B cell (primary cell): ENCODE results near the gene OR52K1. TPM values are rescaled to one million over a fixed set of nuclear protein-coding genes. Genes with fewer than 3 reads are reported as not detected.
A peak's percentile ranks its signal among the peaks of the same experiment; 100 is the strongest.

Source experiments
- ATAC-seq: fragments of 200-7000 bp; cut with Tn5 transposase; one replicate; pipeline ENCODE4 v1.10.0; 2021; ENCODE audit warnings: low read depth, mild to moderate bottlenecking, moderate number of reproducible peaks, moderate library complexity
- CTCF ChIA-PET: fragments of 350-600 bp; sonication (Branson Sonifier 250); formaldehyde crosslinking; loops from one replicate; lab custom pipeline; 2021; ENCODE audit warnings: antibody characterized with exemption, inconsistent platforms; lab: Charles Lee
- POLR2A ChIA-PET: fragments of 350-600 bp; sonication (Branson Sonifier 250); formaldehyde crosslinking; loops from one replicate; lab custom pipeline; 2021; ENCODE audit warnings: antibody characterized with exemption; lab: Charles Lee
- DNase-seq: peaks from one replicate; pipeline ENCODE4 v3.0.0; 2013
- H2AFZ ChIP-seq: 2 replicates; pipeline ENCODE4 v1.6.1; 2012; ENCODE audit warnings: mild to moderate bottlenecking, low read depth, low read length; ENCODE audit not compliant: insufficient read depth, poor library complexity, severe bottlenecking
- H3K27ac ChIP-seq, 2 donors: 1 replicate in 1 of 2; 2 replicates in 1 of 2; pipeline ENCODE4 v1.5.1; 2012 to 2013; ENCODE audit warnings: low read length in 2 of 2, mild to moderate bottlenecking in 2 of 2, moderate library complexity in 1 of 2
- H3K27me3 ChIP-seq, 4 experiments: fragments of 200-600 bp in 1 of 4; sonication (generic) in 1 of 4; replicated peaks in 1 of 4; 1 replicate in 2 of 4; 2 replicates in 2 of 4; pipeline versions ENCODE4 v1.6.1 to v1.7.0; 2013 to 2016; ENCODE audit warnings: low read length in 3 of 4, mild to moderate bottlenecking in 2 of 4, mixed read lengths in 1 of 4, moderate library complexity in 1 of 4; ENCODE audit not compliant: insufficient read depth in 4 of 4, control insufficient read depth in 3 of 4; ENCODE audit errors: control extremely low read depth in 1 of 4
- H3K36me3 ChIP-seq, 2 experiments: replicated peaks in 1 of 2; 1 replicate in 1 of 2; 2 replicates in 1 of 2; pipeline versions ENCODE4 v1.6.1 to v1.7.1; 2013; ENCODE audit warnings: low read length in 1 of 2; ENCODE audit not compliant: insufficient read depth in 2 of 2, control insufficient read depth in 1 of 2; ENCODE audit errors: control extremely low read depth in 1 of 2, extremely low read depth in 1 of 2
- H3K4me1 ChIP-seq, 2 donors: fragments of 200-600 bp in 1 of 2; sonication (generic) in 1 of 2; 1 replicate in 1 of 2; 2 replicates in 1 of 2; pipeline versions ENCODE4 v1.5.1 to v1.6.1; 2013 to 2017; ENCODE audit warnings: low read length in 2 of 2; ENCODE audit not compliant: control insufficient read depth in 2 of 2, insufficient read depth in 2 of 2
- H3K4me2 ChIP-seq: replicated peaks from 2 replicates; pipeline ENCODE3; 2012; ENCODE audit warnings: mild to moderate bottlenecking, low read depth, low read length; ENCODE audit not compliant: poor library complexity, severe bottlenecking
- H3K4me3 ChIP-seq, 5 experiments: fragments of 200-600 bp in 1 of 5; sonication (generic) in 1 of 5; 1 replicate in 3 of 5; 2 replicates in 2 of 5; pipeline versions ENCODE4 v1.5.1 to v1.7.0; 2011 to 2016; ENCODE audit warnings: low read length in 4 of 5, mild to moderate bottlenecking in 4 of 5, low read depth in 2 of 5, control low read depth in 1 of 5, moderate library complexity in 1 of 5; ENCODE audit not compliant: insufficient read depth in 1 of 5; ENCODE audit errors: control extremely low read depth in 1 of 5, extremely low read depth in 1 of 5
- H3K79me2 ChIP-seq: fragments of 200-600 bp; sonication (generic); one replicate; pipeline ENCODE4 v1.6.0; 2016; ENCODE audit warnings: low read length; ENCODE audit not compliant: control insufficient read depth, insufficient read depth
- H3K9ac ChIP-seq: fragments of 200-600 bp; sonication (generic); 2 replicates; pipeline ENCODE4 v1.6.1; 2017; ENCODE audit warnings: mild to moderate bottlenecking, low read length, moderate library complexity
- H3K9me3 ChIP-seq, 3 donors: one replicate each; pipeline versions ENCODE4 v1.6.1 to v1.7.1; 2013; ENCODE audit warnings: low read length in 2 of 3; ENCODE audit not compliant: control insufficient read depth in 2 of 3, insufficient read depth in 1 of 3; ENCODE audit errors: control extremely low read depth in 1 of 3
- H4K20me1 ChIP-seq: 2 replicates; pipeline ENCODE4 v1.6.0; 2012; ENCODE audit warnings: mild to moderate bottlenecking, low read length; ENCODE audit not compliant: insufficient read depth, control insufficient read depth, poor library complexity, severe bottlenecking
- H3K27ac Mint-ChIP-seq: one replicate; pipeline ENCODE4 v1.8.0; 2021; ENCODE audit warnings: mixed read lengths
- H3K27me3 Mint-ChIP-seq: one replicate; pipeline ENCODE4 v1.8.0; 2021; ENCODE audit warnings: mixed read lengths
- H3K4me1 Mint-ChIP-seq: one replicate; pipeline ENCODE4 v1.8.0; 2021; ENCODE audit warnings: mixed read lengths
- H3K4me3 Mint-ChIP-seq: one replicate; pipeline ENCODE4 v1.8.0; 2021; ENCODE audit warnings: mixed read lengths
- H3K9me3 Mint-ChIP-seq: one replicate; pipeline ENCODE4 v1.8.0; 2022; ENCODE audit warnings: mixed read lengths; ENCODE audit not compliant: insufficient read depth
- CTCF ChIP-seq: fragments of 200-600 bp; IDR thresholded peaks from one replicate; pipeline ENCODE4 v1.8.0; 2022; ENCODE audit warnings: antibody characterized with exemption, mild to moderate bottlenecking
- EZH2 ChIP-seq: IDR thresholded peaks from 2 replicates; pipeline ENCODE4 v1.6.1; 2012; ENCODE audit warnings: borderline replicate concordance, low read depth, mild to moderate bottlenecking, moderate library complexity, low read length; ENCODE audit not compliant: insufficient read depth, poor library complexity, severe bottlenecking
- WGBS: methylation state at CpG from one replicate; pipeline ENCODE4 v1.1.5; 2013; ENCODE audit warnings: missing lambda C conversion rate; ENCODE audit not compliant: insufficient coverage; 5-methylcytosine and 5-hydroxymethylcytosine counted together
- intact Hi-C: fragments of 100-400 bp; cut with micrococcal nuclease; formaldehyde crosslinking; loops from one replicate; pipeline ENCODE4 v1.10.0; 2022
- polyA plus RNA-seq: library from polyadenylated mRNA; depleted of rRNA; stranded (reverse); fragments of >200 nt; gene quantifications from 2 replicates; pipeline ENCODE4 v1.2.3, GENCODE V29; 2012
- total RNA-seq, 2 donors: library from RNA; stranded (reverse); fragments of 120-200 nt in 1 of 2; gene quantifications; 1 replicate in 1 of 2; 2 replicates in 1 of 2; pipeline versions ENCODE4 v1.2.3 to v1.2.4, GENCODE V29; 2013 to 2022

OR52K1 gene
- total and polyA plus RNA-seq, 2 donors (not counting 1 experiment from before 2014, with no cell fraction given), result not detected

DNA sequence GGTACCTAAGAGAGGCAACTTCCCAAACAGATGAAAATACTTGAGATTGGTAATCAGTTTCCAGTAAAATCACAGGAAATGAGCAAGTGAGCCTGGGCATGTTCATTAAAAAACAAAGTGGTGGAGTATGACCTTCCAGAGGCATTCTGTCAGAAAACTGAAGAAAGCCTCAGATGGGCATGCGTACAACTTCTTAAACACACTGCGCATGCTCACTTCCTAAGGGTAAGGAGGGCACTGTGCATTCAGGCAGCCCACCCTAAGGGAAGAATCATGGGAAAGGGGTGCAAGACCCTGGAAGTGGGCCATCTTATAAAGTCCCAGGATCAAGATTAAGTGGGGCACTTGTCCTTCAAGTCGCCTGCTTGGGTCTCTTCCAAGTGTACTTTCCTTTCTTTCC lies 29.3 kb upstream of the OR52K1 start:
- ATAC-seq, result no peak
- Histone ChIP-seq H3K36me3 (no peaks in the 10 kb centered on the region), H3K27ac (no peak overlapping the region), H3K9ac (no peak overlapping the region), H3K4me3 (no peak overlapping the region), H3K4me1 (peaks cover 0 to 3% of the 10 kb centered on the region in 2 donors), H2AFZ (no peak overlapping the region), H3K4me2 (no peak overlapping the region), H3K79me2 (no peaks in the 10 kb centered on the region), H3K27me3 (no peaks in the 10 kb centered on the region), H3K9me3 (peaks cover 1 to 10% (median 5%) of the 10 kb centered on the region in 3 donors), H4K20me1 (no peaks in the 10 kb centered on the region)
- 83% methylated on average over 2 of the region's 3 CpGs for WGBS
- H3K27ac Mint-ChIP-seq, result no peak overlapping the region
- POLR2A ChIA-PET, result no interaction called here
- no peak for DNase-seq
- TF ChIP-seq CTCF (no peak), EZH2 (no peak)
- H3K27me3 Mint-ChIP-seq, result no peaks in the 10 kb centered on the region
- CTCF ChIA-PET, result no interaction called here
- H3K9me3 Mint-ChIP-seq, result peaks cover 6% of the 10 kb centered on the region
- intact Hi-C loops, result no loop called here
- peaks cover 10% of the 10 kb centered on the region for H3K4me1 Mint-ChIP-seq
- H3K4me3 Mint-ChIP-seq, result no peak overlapping the region

DNA sequence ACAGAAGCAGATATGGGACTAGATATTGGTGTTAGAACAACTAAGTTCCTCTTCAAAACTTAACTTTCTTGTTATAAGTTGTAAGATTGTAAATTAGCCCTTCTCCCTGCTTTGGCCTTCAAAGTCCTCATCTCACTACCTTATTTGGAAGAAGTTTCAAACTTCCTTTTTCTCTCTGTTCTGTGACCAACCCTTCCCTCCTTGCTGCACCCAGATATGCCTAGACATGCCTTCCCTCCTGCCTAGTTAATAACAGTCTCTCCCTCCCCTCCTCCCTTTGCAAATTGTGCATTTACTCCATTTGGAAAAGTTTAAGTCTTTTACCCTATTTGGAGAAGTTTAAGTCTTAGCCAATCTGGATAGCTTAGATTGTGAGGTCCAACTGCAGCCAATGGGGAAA lies 28.4 kb upstream of the OR52K1 start:
- Histone ChIP-seq H3K9ac (no peak overlapping the region), H4K20me1 (no peaks in the 10 kb centered on the region), H3K9me3 (peaks cover 2 to 10% (median 5%) of the 10 kb centered on the region in 3 donors), H3K4me1 (peaks cover 1 to 6% of the 10 kb centered on the region in 2 donors), H3K27ac (no peak overlapping the region), H3K4me3 (no peak overlapping the region), H3K4me2 (no peak overlapping the region), H3K36me3 (no peaks in the 10 kb centered on the region), H2AFZ (no peak overlapping the region), H3K27me3 (no peaks in the 10 kb centered on the region), H3K79me2 (no peaks in the 10 kb centered on the region)
- DNase-seq, result no peak
- CTCF ChIA-PET, result no interaction called here
- intact Hi-C loops, result no loop called here
- POLR2A ChIA-PET, result no interaction called here
- H3K4me3 Mint-ChIP-seq, result no peak overlapping the region
- H3K27ac Mint-ChIP-seq, result peak overlapping the region; percentile 51
- peaks cover 6% of the 10 kb centered on the region for H3K9me3 Mint-ChIP-seq
- ATAC-seq, result no peak
- H3K27me3 Mint-ChIP-seq, result no peaks in the 10 kb centered on the region
- no peak for TF ChIP-seq EZH2
- TF ChIP-seq CTCF, result no peak
- peaks cover 17% of the 10 kb centered on the region for H3K4me1 Mint-ChIP-seq
